HepG2 (cell line): Measurements from ENCODE around the gene TUBB3. TPM values are rescaled to one million over a fixed set of nuclear protein-coding genes. Genes with fewer than 3 reads are reported as not detected.

ENCODE experiments used
- AHR ChIP-seq: IDR thresholded peaks from 2 replicates; pipeline ENCODE4 v1.6.1; 2018; ENCODE audit warnings: missing genetic modification reagents, missing compliant biosample characterization
- BRF2 ChIP-seq: sonication (generic); formaldehyde crosslinking; IDR thresholded peaks from 2 replicates; pipeline ENCODE4 v1.8.1; 2022; ENCODE audit warnings: mild to moderate bottlenecking, missing genetic modification reagents
- CREBL2 ChIP-seq: sonication (generic); formaldehyde crosslinking; IDR thresholded peaks from 2 replicates; pipeline ENCODE4 v1.8.1; 2023; ENCODE audit warnings: missing genetic modification reagents, mild to moderate bottlenecking, borderline replicate concordance
- DRAP1 ChIP-seq: IDR thresholded peaks from 2 replicates; pipeline ENCODE4 v1.6.1; 2016; ENCODE audit warnings: missing genetic modification reagents, missing compliant biosample characterization
- GFI1 ChIP-seq: sonication (generic); formaldehyde crosslinking; IDR thresholded peaks from 2 replicates; pipeline ENCODE4 v1.5.0; 2020; ENCODE audit warnings: missing genetic modification reagents, mild to moderate bottlenecking, borderline replicate concordance
- HES4 ChIP-seq: sonication (generic); formaldehyde crosslinking; IDR thresholded peaks from 2 replicates; pipeline ENCODE4 v1.9.0; 2021; ENCODE audit warnings: mild to moderate bottlenecking, missing genetic modification reagents, borderline replicate concordance
- HMG20A ChIP-seq: IDR thresholded peaks from 2 replicates; pipeline ENCODE4 v1.6.1; 2016; ENCODE audit warnings: borderline replicate concordance
- HMG20B ChIP-seq: conservative IDR thresholded peaks from 2 replicates; pipeline ENCODE4 v1.6.1; 2016; ENCODE audit warnings: missing genetic modification reagents, missing compliant biosample characterization
- HOXA5 ChIP-seq: sonication (generic); formaldehyde crosslinking; IDR thresholded peaks from 2 replicates; pipeline ENCODE4 v1.4.0; 2020; ENCODE audit warnings: missing genetic modification reagents
- IRF2 ChIP-seq: IDR thresholded peaks from 2 replicates; pipeline ENCODE4 v1.6.1; 2018; ENCODE audit warnings: missing genetic modification reagents, missing compliant biosample characterization
- MEIS2 ChIP-seq: sonication (generic); formaldehyde crosslinking; IDR thresholded peaks from 2 replicates; pipeline ENCODE4 v1.9.0; 2021; ENCODE audit warnings: mild to moderate bottlenecking, missing genetic modification reagents
- MLX ChIP-seq: IDR thresholded peaks from 2 replicates; pipeline ENCODE4 v1.6.1; 2016
- NFATC3 ChIP-seq: sonication (generic); formaldehyde crosslinking; IDR thresholded peaks from 2 replicates; pipeline ENCODE4 v1.5.1; 2020; ENCODE audit warnings: mild to moderate bottlenecking, missing genetic modification reagents
- NFYC ChIP-seq: IDR thresholded peaks from 2 replicates; pipeline ENCODE4 v1.6.1; 2016; ENCODE audit warnings: missing genetic modification reagents, missing compliant biosample characterization
- NONO ChIP-seq, 2 experiments: fragments of 450-650 bp in 1 of 2; sonication (generic) in 1 of 2; formaldehyde crosslinking in 1 of 2; IDR thresholded peaks in 1 of 2; conservative IDR thresholded peaks in 1 of 2; 2 replicates each; pipeline versions ENCODE4 v1.6.1 to v1.8.0; 2017 to 2022; ENCODE audit warnings: mild to moderate bottlenecking in 1 of 2, missing genetic modification reagents in 1 of 2, moderate library complexity in 1 of 2
- NPAS2 ChIP-seq: sonication (generic); formaldehyde crosslinking; IDR thresholded peaks from 2 replicates; pipeline ENCODE4 v1.8.0; 2022; ENCODE audit warnings: mild to moderate bottlenecking, missing genetic modification reagents, borderline replicate concordance
- RXRB ChIP-seq: IDR thresholded peaks from 2 replicates; pipeline ENCODE4 v1.6.1; 2016; ENCODE audit warnings: borderline replicate concordance, missing genetic modification reagents, missing compliant biosample characterization
- SALL2 ChIP-seq: sonication (generic); formaldehyde crosslinking; IDR thresholded peaks from 2 replicates; pipeline ENCODE4 v1.8.1; 2023; ENCODE audit warnings: mild to moderate bottlenecking, missing genetic modification reagents, inconsistent platforms
- ZBTB3 ChIP-seq: sonication (generic); formaldehyde crosslinking; IDR thresholded peaks from 2 replicates; pipeline ENCODE4 v1.4.0; 2020; ENCODE audit warnings: low read depth, mild to moderate bottlenecking, moderate library complexity, missing genetic modification reagents, borderline replicate concordance
- ZFP37 ChIP-seq: sonication (generic); formaldehyde crosslinking; IDR thresholded peaks from 2 replicates; pipeline ENCODE4 v1.4.0; 2020; ENCODE audit warnings: missing genetic modification reagents, borderline replicate concordance
- ZMYM4 ChIP-seq: sonication (generic); formaldehyde crosslinking; IDR thresholded peaks from 2 replicates; pipeline ENCODE4 v1.8.1; 2023; ENCODE audit warnings: mild to moderate bottlenecking, missing genetic modification reagents
- ZNF12 ChIP-seq: sonication (generic); formaldehyde crosslinking; IDR thresholded peaks from 2 replicates; pipeline ENCODE4 v1.5.0; 2020; ENCODE audit warnings: missing genetic modification reagents
- ZNF121 ChIP-seq: sonication (generic); formaldehyde crosslinking; IDR thresholded peaks from 2 replicates; pipeline ENCODE4 v1.5.0; 2020; ENCODE audit warnings: mild to moderate bottlenecking, missing genetic modification reagents
- ZNF354B ChIP-seq: sonication (generic); formaldehyde crosslinking; IDR thresholded peaks from 2 replicates; pipeline ENCODE4 v1.8.0; 2022; ENCODE audit warnings: mild to moderate bottlenecking, missing genetic modification reagents
- ZNF367 ChIP-seq: sonication (generic); formaldehyde crosslinking; IDR thresholded peaks from 2 replicates; pipeline ENCODE4 v1.4.0; 2020; ENCODE audit warnings: missing genetic modification reagents, borderline replicate concordance
- ZNF556 ChIP-seq: sonication (generic); formaldehyde crosslinking; IDR thresholded peaks from 2 replicates; pipeline ENCODE4 v1.4.0; 2020; ENCODE audit warnings: mild to moderate bottlenecking, missing genetic modification reagents, borderline replicate concordance
- ZNF749 ChIP-seq: sonication (generic); formaldehyde crosslinking; IDR thresholded peaks from 2 replicates; pipeline ENCODE4 v1.8.0; 2022; ENCODE audit warnings: mild to moderate bottlenecking, missing genetic modification reagents, moderate library complexity, borderline replicate concordance
- ZSCAN9 ChIP-seq: IDR thresholded peaks from 2 replicates; pipeline ENCODE4 v1.6.1; 2016; ENCODE audit warnings: borderline replicate concordance
- polyA plus RNA-seq, 8 experiments: library from polyadenylated mRNA; depleted of rRNA in 3 of 8; stranded (reverse) in 7 of 8; unstranded in 1 of 8; fragments of >200 nt; fragmentation: Illumina TruSeq in 4 of 8; extraction: Trizol in 4 of 8; gene quantifications; 2 replicates each; pipeline versions ENCODE4 v1.2.1 to v1.2.3, GENCODE V29; 2011 to 2016; ENCODE audit warnings: low read depth in 4 of 8, missing spikeins in 1 of 8, mixed read lengths in 1 of 8; ENCODE audit not compliant: insufficient read depth in 1 of 8
- total RNA-seq, 5 experiments: library from RNA; depleted of rRNA; stranded (reverse); fragments of >200 nt; fragmentation: Illumina TruSeq; extraction: Trizol; gene quantifications; 2 replicates each; pipeline ENCODE4 v1.2.3, GENCODE V29; 2016; ENCODE audit warnings: low read depth in 1 of 5

Gene TUBB3
- total and polyA plus RNA-seq, 2 of the 13 experiments (the other 11 are each of a cell fraction or from before 2014, with no cell fraction given), result 110 to 185 TPM

GRCh38 chr16:89972244-89973234 lies 49.4 kb downstream of the TUBB3 start (continued):
- peak; percentile 70; the same call in 1 of the 2 replicates for TF ChIP-seq NFATC3 (CRISPR knock-in tag)
- no peak for TF ChIP-seq NONO (IDR thresholded peaks at IDR 0.05)
- TF ChIP-seq NONO (CRISPR knock-in tag; conservative IDR thresholded peaks at IDR 0.05), result peak; percentile 86
- TF ChIP-seq ZNF367 (CRISPR knock-in tag), result peak; percentile 28
- peak; percentile 82; the same call in 1 of the 2 replicates for TF ChIP-seq ZNF354B
- TF ChIP-seq HOXA5 (CRISPR knock-in tag), result peak; percentile 94
- peak; percentile 75; the same call in 1 of the 2 replicates for TF ChIP-seq AHR (CRISPR knock-in tag)
- TF ChIP-seq ZNF556 (CRISPR knock-in tag), result peak; percentile 77
- 0 out of 2 replicates have a peak, but pooled peaks have one; percentile 8 for TF ChIP-seq ZNF12 (CRISPR knock-in tag)
- peak; percentile 30; the same call in 1 of the 2 replicates for TF ChIP-seq MLX
- TF ChIP-seq HMG20B (CRISPR knock-in tag), result no peak
- peak; percentile 46; the same call in 1 of the 2 replicates for TF ChIP-seq DRAP1 (CRISPR knock-in tag)
- peak; percentile 23; the same call in 1 of the 2 replicates for TF ChIP-seq ZNF749 (CRISPR knock-in tag)
- TF ChIP-seq RXRB (CRISPR knock-in tag), result peak; percentile 41; the same call in 1 of the 2 replicates
- peak; percentile 83; the same call in 1 of the 2 replicates for TF ChIP-seq HES4 (CRISPR knock-in tag)
- TF ChIP-seq NFYC (CRISPR knock-in tag), result no peak
- no peak; the same call in 1 of the 2 replicates for TF ChIP-seq BRF2 (CRISPR knock-in tag)
- no peak for TF ChIP-seq CREBL2 (CRISPR knock-in tag)
- peak; percentile 84 for TF ChIP-seq ZBTB3 (CRISPR knock-in tag)
- TF ChIP-seq SALL2 (CRISPR knock-in tag), result no peak; the same call in none of the 2 replicates
- TF ChIP-seq NPAS2 (CRISPR knock-in tag), result no peak
- peak; percentile 66 for TF ChIP-seq MEIS2
- peak; percentile 23; the same call in 1 of the 2 replicates for TF ChIP-seq ZSCAN9 (CRISPR knock-in tag)
- peak; percentile 45; the same call in 1 of the 2 replicates for TF ChIP-seq IRF2 (CRISPR knock-in tag)
- no peak for TF ChIP-seq HMG20A (CRISPR knock-in tag)
- peak; percentile 40; the same call in 1 of the 2 replicates for TF ChIP-seq GFI1 (CRISPR knock-in tag)
- TF ChIP-seq ZNF121 (CRISPR knock-in tag), result peak; percentile 83
- peak; percentile 75 for TF ChIP-seq ZMYM4
- TF ChIP-seq ZFP37, result no peak; the same call in 1 of the 2 replicates
